HepG2 (cell line): ENCODE results near the gene NFKBIA. TPM values are rescaled to one million over a fixed set of nuclear protein-coding genes. Genes with fewer than 3 reads are reported as not detected.
A peak's percentile ranks its signal among the peaks of the same experiment; 100 is the strongest.

Experiments
- CBX2 ChIP-seq, 2 experiments: fragments of 200-600 bp in 1 of 2; sonication (generic); formaldehyde crosslinking in 1 of 2; IDR thresholded peaks; 2 replicates each; pipeline versions ENCODE4 v1.7.0 to v1.8.1; 2018 to 2022; ENCODE audit warnings: low read depth in 2 of 2, low read length in 1 of 2, mild to moderate bottlenecking in 1 of 2, missing genetic modification reagents in 1 of 2
- CENPT ChIP-seq: sonication (generic); formaldehyde crosslinking; IDR thresholded peaks from 2 replicates; pipeline ENCODE4 v1.8.0; 2022; ENCODE audit warnings: low read depth, mild to moderate bottlenecking, moderate library complexity, missing genetic modification reagents
- GTF3A ChIP-seq: sonication (generic); formaldehyde crosslinking; conservative IDR thresholded peaks from 2 replicates; pipeline ENCODE4 v1.4.0; 2020; ENCODE audit warnings: mild to moderate bottlenecking, missing genetic modification reagents
- HOXA5 ChIP-seq: sonication (generic); formaldehyde crosslinking; IDR thresholded peaks from 2 replicates; pipeline ENCODE4 v1.4.0; 2020; ENCODE audit warnings: missing genetic modification reagents
- KAT8 ChIP-seq: IDR thresholded peaks from 2 replicates; pipeline ENCODE4 v1.6.1; 2016; ENCODE audit warnings: missing genetic modification reagents, missing compliant biosample characterization
- KLF12 ChIP-seq: sonication (generic); formaldehyde crosslinking; IDR thresholded peaks from 2 replicates; pipeline ENCODE4 v1.4.0; 2020; ENCODE audit warnings: missing genetic modification reagents, borderline replicate concordance
- MEIS1 ChIP-seq: sonication (generic); formaldehyde crosslinking; IDR thresholded peaks from 2 replicates; pipeline ENCODE4 v1.9.0; 2021; ENCODE audit warnings: mild to moderate bottlenecking, missing genetic modification reagents, moderate library complexity, borderline replicate concordance
- RNF2 ChIP-seq: fragments of 450-650 bp; conservative IDR thresholded peaks from 2 replicates; pipeline ENCODE4 v1.6.1; 2016; ENCODE audit warnings: low read depth
- TMF1 ChIP-seq: sonication (generic); formaldehyde crosslinking; IDR thresholded peaks from 2 replicates; pipeline ENCODE4 v1.8.1; 2022; ENCODE audit warnings: low read depth, missing genetic modification reagents
- ZBTB20 ChIP-seq: sonication (generic); formaldehyde crosslinking; IDR thresholded peaks from 2 replicates; pipeline ENCODE4 v1.8.1; 2023; ENCODE audit warnings: missing genetic modification reagents, low read depth, mild to moderate bottlenecking, borderline replicate concordance
- ZNF432 ChIP-seq: sonication (generic); formaldehyde crosslinking; IDR thresholded peaks from 2 replicates; pipeline ENCODE4 v1.5.0; 2020; ENCODE audit warnings: missing genetic modification reagents, mild to moderate bottlenecking, borderline replicate concordance
- ZNF737 ChIP-seq: sonication (generic); formaldehyde crosslinking; IDR thresholded peaks from 2 replicates; pipeline ENCODE4 v1.5.0; 2020; ENCODE audit warnings: missing genetic modification reagents, mild to moderate bottlenecking, borderline replicate concordance
- ZNF761 ChIP-seq: sonication (generic); formaldehyde crosslinking; conservative IDR thresholded peaks from 2 replicates; pipeline ENCODE4 v1.4.0; 2020; ENCODE audit warnings: mild to moderate bottlenecking, missing genetic modification reagents
- polyA plus RNA-seq, 8 experiments: library from polyadenylated mRNA; depleted of rRNA in 3 of 8; stranded (reverse) in 7 of 8; unstranded in 1 of 8; fragments of >200 nt; fragmentation: Illumina TruSeq in 4 of 8; extraction: Trizol in 4 of 8; gene quantifications; 2 replicates each; pipeline versions ENCODE4 v1.2.1 to v1.2.3, GENCODE V29; 2011 to 2016; ENCODE audit warnings: low read depth in 4 of 8, missing spikeins in 1 of 8, mixed read lengths in 1 of 8; ENCODE audit not compliant: insufficient read depth in 1 of 8
- total RNA-seq, 5 experiments: library from RNA; depleted of rRNA; stranded (reverse); fragments of >200 nt; fragmentation: Illumina TruSeq; extraction: Trizol; gene quantifications; 2 replicates each; pipeline ENCODE4 v1.2.3, GENCODE V29; 2016; ENCODE audit warnings: low read depth in 1 of 5
- TF ChIP-seq, protein P1 (sequence below): IDR thresholded peaks from 2 replicates; pipeline ENCODE4 v1.6.1; 2016; ENCODE audit warnings: low read depth
- TF ChIP-seq, protein P2 (sequence below): sonication (generic); formaldehyde crosslinking; IDR thresholded peaks from 2 replicates; pipeline ENCODE4 v1.4.0; 2020; ENCODE audit warnings: missing genetic modification reagents
- TF ChIP-seq, protein P3 (sequence below): IDR thresholded peaks from 2 replicates; pipeline ENCODE4 v1.6.1; 2018; ENCODE audit warnings: missing genetic modification reagents
- TF ChIP-seq, protein P4 (sequence below), 2 experiments: sonication (generic) in 1 of 2; formaldehyde crosslinking in 1 of 2; IDR thresholded peaks; 2 replicates each; pipeline versions ENCODE4 v1.6.1 to v1.9.0; 2014 to 2022; ENCODE audit warnings: antibody characterized with exemption in 1 of 2, borderline replicate concordance in 1 of 2, inconsistent platforms in 1 of 2, low read depth in 1 of 2, missing genetic modification reagents in 1 of 2

NFKBIA gene
- total and polyA plus RNA-seq, 2 of the 13 experiments (the other 11 are each of a cell fraction or from before 2014, with no cell fraction given): 197 to 319 TPM

DNA sequence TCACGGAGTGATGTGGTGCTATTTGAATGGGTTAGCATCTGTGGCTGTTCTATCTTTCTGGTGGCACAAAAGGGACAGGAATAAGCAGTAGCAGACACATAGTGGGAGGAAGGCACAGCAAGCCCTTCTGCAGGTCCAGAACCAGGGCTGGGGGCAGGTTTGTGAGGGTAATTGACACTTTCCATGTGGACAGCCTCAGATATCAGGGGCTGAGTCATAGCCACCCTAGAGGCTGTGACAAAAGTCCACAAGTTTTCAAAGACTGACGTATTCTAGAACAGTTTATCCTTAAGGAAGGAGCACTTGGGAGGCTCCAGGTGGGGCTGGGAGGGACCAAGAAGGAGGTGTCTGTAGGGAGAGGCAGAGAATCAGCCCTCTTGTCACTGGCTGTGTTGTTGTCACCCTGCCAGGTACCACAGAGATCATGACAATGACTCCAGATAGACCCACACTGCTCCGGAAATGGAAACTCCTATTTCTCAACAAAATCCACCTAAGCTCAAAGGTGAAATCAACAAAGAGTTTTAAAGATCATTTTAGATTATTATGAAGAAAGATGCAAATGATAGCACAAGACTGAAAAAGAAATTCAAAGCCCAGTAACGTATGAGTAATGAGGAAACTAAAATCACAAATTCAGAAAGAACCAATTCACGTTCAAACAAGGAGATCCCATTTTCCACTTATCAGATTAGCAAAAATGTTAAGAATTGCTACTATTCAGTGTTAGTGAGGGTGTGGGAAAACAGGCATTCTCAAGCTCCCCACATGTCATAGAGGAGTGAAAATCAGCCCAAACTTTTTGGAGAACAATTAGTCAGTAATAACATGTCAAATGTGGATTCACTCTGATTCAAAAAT, 48.3 kb downstream of the NFKBIA start (continued):
- peak; percentile 90; the same call in 1 of the 2 replicates for TF ChIP-seq MEIS1 (CRISPR knock-in tag)
- TF ChIP-seq TMF1: no peak
- no peak; the same call in 1 of the 2 replicates for TF ChIP-seq HOXA5
- TF ChIP-seq ZNF737 (CRISPR knock-in tag): no peak
- TF ChIP-seq, protein P1, sequence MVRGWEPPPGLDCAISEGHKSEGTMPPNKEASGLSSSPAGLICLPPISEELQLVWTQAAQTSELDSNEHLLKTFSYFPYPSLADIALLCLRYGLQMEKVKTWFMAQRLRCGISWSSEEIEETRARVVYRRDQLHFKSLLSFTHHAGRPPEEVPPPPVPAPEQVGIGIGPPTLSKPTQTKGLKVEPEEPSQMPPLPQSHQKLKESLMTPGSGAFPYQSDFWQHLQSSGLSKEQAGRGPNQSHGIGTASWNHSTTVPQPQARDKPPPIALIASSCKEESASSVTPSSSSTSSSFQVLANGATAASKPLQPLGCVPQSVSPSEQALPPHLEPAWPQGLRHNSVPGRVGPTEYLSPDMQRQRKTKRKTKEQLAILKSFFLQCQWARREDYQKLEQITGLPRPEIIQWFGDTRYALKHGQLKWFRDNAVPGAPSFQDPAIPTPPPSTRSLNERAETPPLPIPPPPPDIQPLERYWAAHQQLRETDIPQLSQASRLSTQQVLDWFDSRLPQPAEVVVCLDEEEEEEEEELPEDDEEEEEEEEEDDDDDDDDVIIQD: peak; percentile 70
- TF ChIP-seq ZNF432 (CRISPR knock-in tag): no peak
- TF ChIP-seq, protein P2, sequence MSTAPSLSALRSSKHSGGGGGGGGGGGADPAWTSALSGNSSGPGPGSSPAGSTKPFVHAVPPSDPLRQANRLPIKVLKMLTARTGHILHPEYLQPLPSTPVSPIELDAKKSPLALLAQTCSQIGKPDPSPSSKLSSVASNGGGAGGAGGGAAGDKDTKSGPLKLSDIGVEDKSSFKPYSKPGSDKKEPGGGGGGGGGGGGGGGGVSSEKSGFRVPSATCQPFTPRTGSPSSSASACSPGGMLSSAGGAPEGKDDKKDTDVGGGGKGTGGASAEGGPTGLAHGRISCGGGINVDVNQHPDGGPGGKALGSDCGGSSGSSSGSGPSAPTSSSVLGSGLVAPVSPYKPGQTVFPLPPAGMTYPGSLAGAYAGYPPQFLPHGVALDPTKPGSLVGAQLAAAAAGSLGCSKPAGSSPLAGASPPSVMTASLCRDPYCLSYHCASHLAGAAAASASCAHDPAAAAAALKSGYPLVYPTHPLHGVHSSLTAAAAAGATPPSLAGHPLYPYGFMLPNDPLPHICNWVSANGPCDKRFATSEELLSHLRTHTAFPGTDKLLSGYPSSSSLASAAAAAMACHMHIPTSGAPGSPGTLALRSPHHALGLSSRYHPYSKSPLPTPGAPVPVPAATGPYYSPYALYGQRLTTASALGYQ (CRISPR knock-in tag): peak; percentile 85
- TF ChIP-seq, protein P3, sequence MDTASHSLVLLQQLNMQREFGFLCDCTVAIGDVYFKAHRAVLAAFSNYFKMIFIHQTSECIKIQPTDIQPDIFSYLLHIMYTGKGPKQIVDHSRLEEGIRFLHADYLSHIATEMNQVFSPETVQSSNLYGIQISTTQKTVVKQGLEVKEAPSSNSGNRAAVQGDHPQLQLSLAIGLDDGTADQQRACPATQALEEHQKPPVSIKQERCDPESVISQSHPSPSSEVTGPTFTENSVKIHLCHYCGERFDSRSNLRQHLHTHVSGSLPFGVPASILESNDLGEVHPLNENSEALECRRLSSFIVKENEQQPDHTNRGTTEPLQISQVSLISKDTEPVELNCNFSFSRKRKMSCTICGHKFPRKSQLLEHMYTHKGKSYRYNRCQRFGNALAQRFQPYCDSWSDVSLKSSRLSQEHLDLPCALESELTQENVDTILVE (CRISPR knock-in tag): peak; percentile 90; the same call in 1 of the 2 replicates
- peak; percentile 85; the same call in 1 of the 2 replicates for TF ChIP-seq ZNF761
- TF ChIP-seq, protein P4, sequence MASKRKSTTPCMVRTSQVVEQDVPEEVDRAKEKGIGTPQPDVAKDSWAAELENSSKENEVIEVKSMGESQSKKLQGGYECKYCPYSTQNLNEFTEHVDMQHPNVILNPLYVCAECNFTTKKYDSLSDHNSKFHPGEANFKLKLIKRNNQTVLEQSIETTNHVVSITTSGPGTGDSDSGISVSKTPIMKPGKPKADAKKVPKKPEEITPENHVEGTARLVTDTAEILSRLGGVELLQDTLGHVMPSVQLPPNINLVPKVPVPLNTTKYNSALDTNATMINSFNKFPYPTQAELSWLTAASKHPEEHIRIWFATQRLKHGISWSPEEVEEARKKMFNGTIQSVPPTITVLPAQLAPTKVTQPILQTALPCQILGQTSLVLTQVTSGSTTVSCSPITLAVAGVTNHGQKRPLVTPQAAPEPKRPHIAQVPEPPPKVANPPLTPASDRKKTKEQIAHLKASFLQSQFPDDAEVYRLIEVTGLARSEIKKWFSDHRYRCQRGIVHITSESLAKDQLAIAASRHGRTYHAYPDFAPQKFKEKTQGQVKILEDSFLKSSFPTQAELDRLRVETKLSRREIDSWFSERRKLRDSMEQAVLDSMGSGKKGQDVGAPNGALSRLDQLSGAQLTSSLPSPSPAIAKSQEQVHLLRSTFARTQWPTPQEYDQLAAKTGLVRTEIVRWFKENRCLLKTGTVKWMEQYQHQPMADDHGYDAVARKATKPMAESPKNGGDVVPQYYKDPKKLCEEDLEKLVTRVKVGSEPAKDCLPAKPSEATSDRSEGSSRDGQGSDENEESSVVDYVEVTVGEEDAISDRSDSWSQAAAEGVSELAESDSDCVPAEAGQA (IDR thresholded peaks at IDR 0.05; ENCODE audit: low read depth): 0 out of 2 replicates have a peak, but pooled peaks have one; percentile 3
- TF ChIP-seq, protein P4 (CRISPR knock-in tag; IDR thresholded peaks at IDR 0.05; ENCODE audit: borderline replicate concordance): no peak
- no peak for TF ChIP-seq CENPT (CRISPR knock-in tag)
- TF ChIP-seq GTF3A (CRISPR knock-in tag): no peak
- TF ChIP-seq KAT8: peak; percentile 88
- no peak for TF ChIP-seq KLF12
- no peak for TF ChIP-seq ZBTB20 (CRISPR knock-in tag)
- TF ChIP-seq CBX2 (IDR thresholded peaks at IDR 0.05; ENCODE audit: low read depth, low read length): no peak
- no peak for TF ChIP-seq CBX2 (CRISPR knock-in tag; IDR thresholded peaks at IDR 0.05; ENCODE audit: low read depth)
- TF ChIP-seq RNF2: no peak
